ENCODE measurements around the gene RANBP1.

Gene RANBP1

GRCh38 chr22:20095521-20095920, 20.4 kb upstream of the RANBP1 start:
- Histone ChIP-seq H3K36me3 (ENCODE audit: control insufficient read depth, insufficient read depth, low read length) (peaks cover 33% of the 10 kb centered on the region), H3K18ac (ENCODE audit: low read length) (no peak overlapping the region), H3K27ac (ENCODE audit: low read depth, low read length) (no peak overlapping the region), H2BK120ac (ENCODE audit: low read depth, low read length) (no peak overlapping the region), H3K27me3 (ENCODE audit: insufficient read depth, low read length, poor library complexity) (no peaks in the 10 kb centered on the region), H2BK15ac (replicated peaks; ENCODE audit: low read depth) (no peak overlapping the region), H2BK5ac (ENCODE audit: low read length) (no peak overlapping the region), H4K8ac (ENCODE audit: low read depth, low read length) (no peak overlapping the region), H3K4ac (ENCODE audit: low read depth, low read length) (no peak overlapping the region), H3K56ac (ENCODE audit: low read length) (no peak overlapping the region), H3K4me3 (ENCODE audit: low read length) (no peak overlapping the region), H3K4me2 (ENCODE audit: low read length) (no peak overlapping the region), H3K9ac (ENCODE audit: low read length) (no peak overlapping the region), H3K79me2 (ENCODE audit: control insufficient read depth, insufficient read depth, low read length) (no peaks in the 10 kb centered on the region), H3K79me1 (ENCODE audit: low read length) (peaks cover 8% of the 10 kb centered on the region), H2AK5ac (ENCODE audit: low read length) (no peak overlapping the region), H4K5ac (ENCODE audit: low read length) (no peak overlapping the region), H3K23ac (ENCODE audit: low read length) (no peak overlapping the region), H3K4me1 (ENCODE audit: control insufficient read depth, low read depth, low read length) (no peaks in the 10 kb centered on the region)
- no CpG with 5 or more reads among the region's 4 CpGs for WGBS (ENCODE audit: extremely low coverage, insufficient coverage, low lambda C conversion rate)
- no peak for DNase-seq

- no peak overlapping the region for H4K8ac ChIP-seq (ENCODE audit: low read depth, low read length)
- H3K23ac ChIP-seq (ENCODE audit: low read length) = no peak overlapping the region
- H3K4me3 ChIP-seq (ENCODE audit: low read length) = no peak overlapping the region
- peaks cover 27% of the 10 kb centered on the region for H3K36me3 ChIP-seq (ENCODE audit: control insufficient read depth, insufficient read depth, low read length)
- H4K5ac ChIP-seq (ENCODE audit: low read length) = no peak overlapping the region
- H3K4me1 ChIP-seq (ENCODE audit: control insufficient read depth, low read depth, low read length) = no peaks in the 10 kb centered on the region
- no peak overlapping the region for H2BK5ac ChIP-seq (ENCODE audit: low read length)
- no peak overlapping the region for H2BK15ac ChIP-seq (replicated peaks; ENCODE audit: low read depth)
- H3K79me2 ChIP-seq (ENCODE audit: control insufficient read depth, insufficient read depth, low read length) = peaks cover 2% of the 10 kb centered on the region
- no peaks in the 10 kb centered on the region for H3K27me3 ChIP-seq (ENCODE audit: insufficient read depth, low read length, poor library complexity)
- H3K18ac ChIP-seq (ENCODE audit: low read length) = no peak overlapping the region
- peaks cover 7% of the 10 kb centered on the region for H3K79me1 ChIP-seq (ENCODE audit: low read length)
- no peak overlapping the region for H3K4ac ChIP-seq (ENCODE audit: low read depth, low read length)
- H3K27ac ChIP-seq (ENCODE audit: low read depth, low read length) = no peak overlapping the region
- no peak overlapping the region for H2AK5ac ChIP-seq (ENCODE audit: low read length)
- no peak for DNase-seq
- WGBS (ENCODE audit: extremely low coverage, insufficient coverage, low lambda C conversion rate) = no CpG with 5 or more reads among the region's 2 CpGs
- H3K9ac ChIP-seq (ENCODE audit: low read length) = no peak overlapping the region
- H3K4me2 ChIP-seq (ENCODE audit: low read length) = no peak overlapping the region
- H3K56ac ChIP-seq (ENCODE audit: low read length) = no peak overlapping the region
- H2BK120ac ChIP-seq (ENCODE audit: low read depth, low read length) = no peak overlapping the region
Measured at GRCh38 chr22:20096574-20097420, 19.1 kb upstream of the RANBP1 start.

GRCh38 chr22:20099099-20099711, 16.7 kb upstream of the RANBP1 start:
- no peak overlapping the region for H2BK5ac ChIP-seq (ENCODE audit: low read length)
- no peak overlapping the region for H4K5ac ChIP-seq (ENCODE audit: low read length)
- no peak overlapping the region for H2AK5ac ChIP-seq (ENCODE audit: low read length)
- no CpG with 5 or more reads among the region's 6 CpGs for WGBS (ENCODE audit: extremely low coverage, insufficient coverage, low lambda C conversion rate)
- no peak overlapping the region for H3K23ac ChIP-seq (ENCODE audit: low read length)
- no peak overlapping the region for H3K9ac ChIP-seq (ENCODE audit: low read length)
- H3K79me2 ChIP-seq (ENCODE audit: control insufficient read depth, insufficient read depth, low read length) = peaks cover 7% of the 10 kb centered on the region
- H3K27me3 ChIP-seq (ENCODE audit: insufficient read depth, low read length, poor library complexity) = no peaks in the 10 kb centered on the region
- H3K4me3 ChIP-seq (ENCODE audit: low read length) = no peak overlapping the region
- peaks cover 23% of the 10 kb centered on the region for H3K36me3 ChIP-seq (ENCODE audit: control insufficient read depth, insufficient read depth, low read length)
- no peak overlapping the region for H4K8ac ChIP-seq (ENCODE audit: low read depth, low read length)
- DNase-seq = no peak
- peaks cover 10% of the 10 kb centered on the region for H3K79me1 ChIP-seq (ENCODE audit: low read length)
- H3K56ac ChIP-seq (ENCODE audit: low read length) = no peak overlapping the region
- H3K4me1 ChIP-seq (ENCODE audit: control insufficient read depth, low read depth, low read length) = no peaks in the 10 kb centered on the region
- no peak overlapping the region for H2BK15ac ChIP-seq (replicated peaks; ENCODE audit: low read depth)
- no peak overlapping the region for H3K4ac ChIP-seq (ENCODE audit: low read depth, low read length)
- no peak overlapping the region for H3K4me2 ChIP-seq (ENCODE audit: low read length)
- H3K27ac ChIP-seq (ENCODE audit: low read depth, low read length) = no peak overlapping the region
- H2BK120ac ChIP-seq (ENCODE audit: low read depth, low read length) = no peak overlapping the region
- no peak overlapping the region for H3K18ac ChIP-seq (ENCODE audit: low read length)

- H3K23ac ChIP-seq (ENCODE audit: low read length) = no peak overlapping the region
- H3K18ac ChIP-seq (ENCODE audit: low read length) = no peak overlapping the region
- peaks cover 9% of the 10 kb centered on the region for H3K79me2 ChIP-seq (ENCODE audit: control insufficient read depth, insufficient read depth, low read length)
- no peak overlapping the region for H2BK5ac ChIP-seq (ENCODE audit: low read length)
- no peak overlapping the region for H2BK15ac ChIP-seq (replicated peaks; ENCODE audit: low read depth)
- peaks cover 30% of the 10 kb centered on the region for H3K36me3 ChIP-seq (ENCODE audit: control insufficient read depth, insufficient read depth, low read length)
- no peak overlapping the region for H4K5ac ChIP-seq (ENCODE audit: low read length)
- H3K4me2 ChIP-seq (ENCODE audit: low read length) = no peak overlapping the region
- peaks cover 19% of the 10 kb centered on the region for H3K79me1 ChIP-seq (ENCODE audit: low read length)
- H3K4me1 ChIP-seq (ENCODE audit: control insufficient read depth, low read depth, low read length) = no peaks in the 10 kb centered on the region
- H3K56ac ChIP-seq (ENCODE audit: low read length) = no peak overlapping the region
- no peak overlapping the region for H4K8ac ChIP-seq (ENCODE audit: low read depth, low read length)
- no peak overlapping the region for H3K27ac ChIP-seq (ENCODE audit: low read depth, low read length)
- no peak for DNase-seq
- no peaks in the 10 kb centered on the region for H3K27me3 ChIP-seq (ENCODE audit: insufficient read depth, low read length, poor library complexity)
- no CpG with 5 or more reads among the region's 8 CpGs for WGBS (ENCODE audit: extremely low coverage, insufficient coverage, low lambda C conversion rate)
- H2BK120ac ChIP-seq (ENCODE audit: low read depth, low read length) = no peak overlapping the region
- no peak overlapping the region for H3K4ac ChIP-seq (ENCODE audit: low read depth, low read length)
- H2AK5ac ChIP-seq (ENCODE audit: low read length) = no peak overlapping the region
- no peak overlapping the region for H3K9ac ChIP-seq (ENCODE audit: low read length)
- H3K4me3 ChIP-seq (ENCODE audit: low read length) = no peak overlapping the region
Measured at GRCh38 chr22:20101638-20102037, 14.3 kb upstream of the RANBP1 start.

DNA sequence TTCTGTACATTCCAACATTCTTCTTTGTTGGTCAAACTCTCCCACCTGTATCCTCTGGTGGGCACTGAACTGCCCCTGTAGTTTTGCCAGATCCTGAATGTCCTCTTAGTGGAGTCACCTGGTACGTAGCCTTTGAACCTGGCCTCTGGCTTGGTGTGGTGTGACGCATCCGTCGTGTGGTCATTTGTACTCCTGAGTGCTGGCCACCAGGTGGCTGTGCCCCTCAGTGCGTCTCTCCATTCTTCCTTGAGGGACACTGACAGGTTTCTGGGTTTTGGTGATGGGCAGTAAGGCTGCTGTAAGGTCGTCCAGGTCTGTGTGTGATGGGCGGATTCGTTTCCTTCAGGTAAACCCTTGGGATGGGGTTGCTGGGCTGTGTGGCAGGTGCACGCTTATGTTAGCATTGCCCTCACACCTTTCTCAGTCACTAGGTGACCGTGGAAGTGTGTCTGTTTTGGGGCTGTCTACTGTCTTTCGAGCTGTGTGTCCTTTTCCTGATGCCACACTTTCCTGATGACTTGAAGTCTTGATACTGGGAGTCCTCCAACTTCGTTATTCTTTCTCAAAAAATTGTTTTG, 13.6 kb upstream of the RANBP1 start:
- Histone ChIP-seq H2BK15ac (replicated peaks; ENCODE audit: low read depth) (no peak overlapping the region), H3K4me2 (ENCODE audit: low read length) (no peak overlapping the region), H4K8ac (ENCODE audit: low read depth, low read length) (no peak overlapping the region), H2BK5ac (ENCODE audit: low read length) (no peak overlapping the region), H3K79me1 (ENCODE audit: low read length) (peaks cover 19% of the 10 kb centered on the region), H3K27ac (ENCODE audit: low read depth, low read length) (no peak overlapping the region), H3K79me2 (ENCODE audit: control insufficient read depth, insufficient read depth, low read length) (peaks cover 9% of the 10 kb centered on the region), H3K9ac (ENCODE audit: low read length) (no peak overlapping the region), H3K4me1 (ENCODE audit: control insufficient read depth, low read depth, low read length) (no peaks in the 10 kb centered on the region), H2AK5ac (ENCODE audit: low read length) (no peak overlapping the region), H3K36me3 (ENCODE audit: control insufficient read depth, insufficient read depth, low read length) (peaks cover 31% of the 10 kb centered on the region), H3K56ac (ENCODE audit: low read length) (no peak overlapping the region), H4K5ac (ENCODE audit: low read length) (no peak overlapping the region), H2BK120ac (ENCODE audit: low read depth, low read length) (no peak overlapping the region), H3K4ac (ENCODE audit: low read depth, low read length) (no peak overlapping the region), H3K18ac (ENCODE audit: low read length) (no peak overlapping the region), H3K27me3 (ENCODE audit: insufficient read depth, low read length, poor library complexity) (no peaks in the 10 kb centered on the region), H3K4me3 (ENCODE audit: low read length) (no peak overlapping the region), H3K23ac (ENCODE audit: low read length) (no peak overlapping the region)
- no CpG with 5 or more reads among the region's 12 CpGs for WGBS (ENCODE audit: extremely low coverage, insufficient coverage, low lambda C conversion rate)
- DNase-seq = peak; percentile 45
